HEK293T (cell line): ENCODE data around the gene SRD5A1.

ENCODE experiments used
- CTCF ChIA-PET: fragments of 350-600 bp; formaldehyde crosslinking; extraction: SDS; loops from one replicate; lab custom pipeline; 2021; ENCODE audit warnings: antibody characterized with exemption, inconsistent platforms; lab: Yijun Ruan, JAX
- POLR2A ChIA-PET: fragments of 350-600 bp; formaldehyde crosslinking; extraction: SDS; loops from one replicate; lab custom pipeline; 2020; ENCODE audit warnings: antibody characterized with exemption, inconsistent platforms; lab: Yijun Ruan, JAX
- DNase-seq: peaks from one replicate; pipeline ENCODE4 v3.0.0; 2012; ENCODE audit warnings: mixed read lengths; ENCODE audit errors: extremely low spot score
- ARNT ChIP-seq: fragments of 450-650 bp; IDR thresholded peaks from 2 replicates; pipeline ENCODE4 v1.6.1; 2017; ENCODE audit warnings: mild to moderate bottlenecking
- BHLHE40 ChIP-seq: fragments of 450-650 bp; IDR thresholded peaks from 2 replicates; pipeline ENCODE4 v1.6.1; 2016; ENCODE audit warnings: mild to moderate bottlenecking, moderate library complexity, borderline replicate concordance
- CTBP1 ChIP-seq: fragments of 450-650 bp; IDR thresholded peaks from 2 replicates; pipeline ENCODE4 v1.6.1; 2016; ENCODE audit warnings: borderline replicate concordance
- ELF4 ChIP-seq: fragments of 450-650 bp; IDR thresholded peaks from 2 replicates; pipeline ENCODE4 v1.6.1; 2017; ENCODE audit warnings: antibody characterized with exemption
- FOXA1 ChIP-seq: fragments of 450-650 bp; IDR thresholded peaks from 2 replicates; pipeline ENCODE4 v1.6.1; 2016; ENCODE audit warnings: mild to moderate bottlenecking
- FOXK2 ChIP-seq: fragments of 450-650 bp; IDR thresholded peaks from 2 replicates; pipeline ENCODE4 v1.6.1; 2016; ENCODE audit warnings: mild to moderate bottlenecking
- FOXM1 ChIP-seq: fragments of 450-650 bp; IDR thresholded peaks from 2 replicates; pipeline ENCODE4 v1.6.1; 2017; ENCODE audit warnings: mild to moderate bottlenecking, borderline replicate concordance
- HDGF ChIP-seq: fragments of 450-650 bp; IDR thresholded peaks from 2 replicates; pipeline ENCODE4 v1.6.1; 2017; ENCODE audit warnings: antibody characterized with exemption, borderline replicate concordance
- L3MBTL2 ChIP-seq: fragments of 450-650 bp; conservative IDR thresholded peaks from 2 replicates; pipeline ENCODE4 v1.6.1; 2016; ENCODE audit warnings: mild to moderate bottlenecking
- LEF1 ChIP-seq: fragments of 450-650 bp; IDR thresholded peaks from 2 replicates; pipeline ENCODE4 v1.6.1; 2017; ENCODE audit warnings: mild to moderate bottlenecking, borderline replicate concordance
- NFRKB ChIP-seq: fragments of 450-650 bp; IDR thresholded peaks from 2 replicates; pipeline ENCODE4 v1.6.1; 2016; ENCODE audit warnings: mild to moderate bottlenecking, moderate library complexity
- PKNOX1 ChIP-seq: fragments of 450-650 bp; IDR thresholded peaks from 2 replicates; pipeline ENCODE4 v1.6.1; 2016
- SP1 ChIP-seq: fragments of 450-650 bp; IDR thresholded peaks from 2 replicates; pipeline ENCODE4 v1.6.1; 2017
- SUZ12 ChIP-seq: fragments of 450-650 bp; IDR thresholded peaks from 2 replicates; pipeline ENCODE4 v1.6.1; 2016; ENCODE audit warnings: mild to moderate bottlenecking
- TARDBP ChIP-seq: fragments of 450-650 bp; IDR thresholded peaks from 2 replicates; pipeline ENCODE4 v1.6.1; 2016
- ZNF384 ChIP-seq: fragments of 450-650 bp; IDR thresholded peaks from 2 replicates; pipeline ENCODE4 v1.6.1; 2016

SRD5A1 gene

GRCh38 chr5:6586647-6587042 is 46.6 kb upstream of the SRD5A1 start:
- ChIA-PET POLR2A (no interaction called here), CTCF (no interaction called here)
- TF ChIP-seq PKNOX1, result no peak
- TF ChIP-seq BHLHE40, result no peak
- TF ChIP-seq FOXM1, result no peak
- no peak for TF ChIP-seq SUZ12
- DNase-seq, result no peak

- no peak for DNase-seq
- CTCF ChIA-PET, result no interaction called here
- TF ChIP-seq L3MBTL2 (no peak), BHLHE40 (no peak), TARDBP (no peak), PKNOX1 (no peak), FOXA1 (no peak), ELF4 (no peak), CTBP1 (no peak)
- POLR2A ChIA-PET, result no interaction called here
Observed at GRCh38 chr5:6587171-6587570, 46.1 kb upstream of the SRD5A1 start.

GRCh38 chr5:6590581-6590980 is 42.7 kb upstream of the SRD5A1 start:
- POLR2A ChIA-PET, result no interaction called here
- DNase-seq, result no peak
- CTCF ChIA-PET, result no interaction called here
- no peak for TF ChIP-seq ZNF384
- no peak for TF ChIP-seq TARDBP
- TF ChIP-seq BHLHE40, result no peak
- TF ChIP-seq FOXK2, result no peak
- TF ChIP-seq SUZ12, result no peak
- TF ChIP-seq ELF4, result no peak
- no peak for TF ChIP-seq NFRKB
- TF ChIP-seq LEF1, result no peak
- no peak for TF ChIP-seq L3MBTL2
- TF ChIP-seq FOXA1, result no peak
- no peak for TF ChIP-seq FOXM1
- TF ChIP-seq CTBP1, result no peak
- TF ChIP-seq PKNOX1, result no peak
- no peak for TF ChIP-seq HDGF
- no peak for TF ChIP-seq ARNT
- no peak for TF ChIP-seq SP1

DNA sequence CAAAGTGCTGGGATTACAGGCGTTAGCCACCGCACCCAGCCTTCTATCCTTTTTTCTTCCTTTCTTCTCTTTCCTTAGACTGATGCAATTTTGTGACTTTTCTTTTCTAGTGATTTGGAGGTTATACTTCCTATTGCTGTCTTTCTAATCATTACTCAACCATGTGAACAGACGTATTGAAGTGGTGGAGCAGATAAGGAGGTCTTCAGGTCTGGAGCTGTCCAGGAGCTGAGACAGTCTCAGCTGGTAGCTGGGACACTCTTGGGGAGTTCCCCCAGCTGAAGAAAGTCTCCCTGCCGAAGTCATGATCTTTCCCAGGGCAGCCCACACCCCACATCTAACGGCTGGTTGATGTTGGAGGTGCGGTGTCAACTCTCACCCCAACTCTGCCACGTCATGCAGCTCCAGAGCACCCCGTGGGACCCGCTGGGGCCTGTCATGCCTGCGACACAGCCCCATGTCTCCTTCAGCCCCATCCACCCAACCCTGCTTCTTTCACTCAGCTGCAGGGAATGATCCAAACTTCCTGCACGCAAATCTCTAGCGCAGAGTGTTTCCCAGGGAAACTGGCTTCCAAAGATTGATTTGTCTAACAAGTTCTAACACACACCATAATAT is 41.5 kb upstream of the SRD5A1 start:
- TF ChIP-seq CTBP1 (no peak), ARNT (no peak), SP1 (no peak), BHLHE40 (no peak), L3MBTL2 (no peak), FOXA1 (no peak), TARDBP (no peak)
- ChIA-PET POLR2A (no interaction called here), CTCF (no interaction called here)
- DNase-seq, result no peak

DNA sequence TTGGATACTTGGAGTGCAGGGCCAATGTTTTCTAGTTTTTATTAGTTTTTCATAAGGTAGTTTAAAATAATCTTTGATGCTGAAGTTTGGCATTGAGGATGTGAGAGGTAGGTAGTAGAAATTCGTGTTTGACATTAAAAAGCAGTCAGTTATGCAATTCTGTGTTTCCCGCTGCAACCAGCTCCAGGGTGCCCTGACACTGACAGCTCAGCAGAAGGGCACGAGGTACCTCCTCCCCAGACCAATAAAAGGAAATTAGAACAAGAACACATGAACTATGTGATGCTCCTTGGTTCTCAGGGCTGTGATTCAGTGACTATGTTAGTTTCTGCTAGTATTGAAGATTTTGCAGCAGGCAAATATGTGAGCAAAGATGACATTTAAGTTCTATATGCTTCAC is 40.6 kb upstream of the SRD5A1 start:
- DNase-seq, result no peak
- ChIA-PET CTCF (no interaction called here), POLR2A (no interaction called here)
- TF ChIP-seq ARNT (no peak), TARDBP (no peak), FOXM1 (no peak), FOXK2 (no peak), FOXA1 (no peak), CTBP1 (no peak), HDGF (no peak), ELF4 (no peak), SP1 (no peak), ZNF384 (no peak)

DNA sequence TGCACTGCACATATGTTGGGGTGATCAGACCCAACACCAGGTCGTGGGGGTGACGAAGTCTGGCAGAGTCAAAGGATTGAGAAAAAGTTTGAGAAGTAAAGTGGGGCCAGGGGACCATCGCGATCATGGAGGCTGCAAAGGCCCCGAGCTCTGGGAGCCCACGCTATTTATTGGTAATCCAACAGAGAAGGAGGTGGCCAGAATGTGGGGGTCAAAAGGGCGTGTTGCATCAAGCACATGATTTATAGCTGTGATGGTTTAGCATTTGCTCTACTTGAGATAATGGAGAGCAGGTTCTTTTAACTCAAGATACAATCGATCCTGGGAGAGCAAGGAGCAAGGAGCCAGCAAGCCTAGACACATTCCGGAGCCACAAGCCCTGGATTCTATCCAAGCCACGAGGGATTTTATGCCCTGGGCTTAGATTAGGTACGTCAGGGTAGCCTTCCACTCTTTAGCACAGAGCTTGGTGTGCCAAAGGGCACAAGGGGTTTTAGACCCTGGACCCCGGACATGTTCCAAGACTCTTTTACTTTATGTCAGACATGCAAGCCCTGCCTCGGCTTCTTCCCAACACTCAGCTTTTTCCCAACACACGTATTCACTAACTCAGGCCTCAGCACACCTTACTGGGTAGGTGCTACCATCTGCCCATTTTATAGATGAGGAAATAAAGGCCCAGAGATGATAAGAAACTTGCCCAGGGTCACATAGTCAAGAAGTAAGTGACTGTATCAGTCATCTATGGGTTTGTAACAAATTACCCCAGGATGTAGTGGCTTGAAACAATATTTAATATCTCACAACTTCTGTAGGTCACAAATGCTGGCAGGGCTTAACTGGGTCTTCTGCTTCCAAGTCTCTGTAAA is 39.9 kb upstream of the SRD5A1 start:
- POLR2A ChIA-PET, result no interaction called here
- TF ChIP-seq L3MBTL2 (no peak), SUZ12 (no peak), SP1 (no peak), CTBP1 (no peak), ELF4 (no peak), BHLHE40 (no peak), FOXM1 (no peak), PKNOX1 (no peak), TARDBP (no peak), NFRKB (no peak), LEF1 (no peak), FOXK2 (no peak), ZNF384 (no peak), ARNT (no peak), FOXA1 (no peak), HDGF (no peak)
- CTCF ChIA-PET, result no interaction called here
- no peak for DNase-seq
